Osteocyte (in vitro differentiated cells): ENCODE results near the gene LAMB1. TPM values are rescaled to one million over a fixed set of nuclear protein-coding genes. Genes with fewer than 3 reads are reported as not detected.
A peak's percentile ranks its signal among the peaks of the same experiment; 100 is the strongest.

Source experiments
- DNase-seq: peaks from one replicate; pipeline ENCODE4 v3.0.0; 2021; ENCODE audit warnings: mixed read lengths; ENCODE audit not compliant: unreplicated experiment; ENCODE audit errors: extremely low spot score
- H3K27ac Mint-ChIP-seq: one replicate; pipeline ENCODE4 v1.8.0; 2021; ENCODE audit warnings: mild to moderate bottlenecking, mixed read lengths; ENCODE audit not compliant: unreplicated experiment
- H3K27me3 Mint-ChIP-seq: one replicate; pipeline ENCODE4 v1.8.0; 2021; ENCODE audit warnings: mixed read lengths; ENCODE audit not compliant: unreplicated experiment
- H3K36me3 Mint-ChIP-seq: one replicate; pipeline ENCODE4 v1.8.0; 2021; ENCODE audit warnings: mixed read lengths; ENCODE audit not compliant: unreplicated experiment
- H3K4me1 Mint-ChIP-seq: one replicate; pipeline ENCODE4 v1.8.0; 2021; ENCODE audit warnings: mixed read lengths; ENCODE audit not compliant: unreplicated experiment
- H3K4me3 Mint-ChIP-seq: one replicate; pipeline ENCODE4 v1.8.0; 2021; ENCODE audit warnings: mild to moderate bottlenecking, moderate library complexity, mixed read lengths; ENCODE audit not compliant: unreplicated experiment
- H3K9me3 Mint-ChIP-seq: one replicate; pipeline ENCODE4 v1.8.0; 2021; ENCODE audit warnings: mixed read lengths; ENCODE audit not compliant: unreplicated experiment
- total RNA-seq: library from RNA; stranded (reverse); gene quantifications from 2 replicates; pipeline ENCODE4 v1.2.1, GENCODE V29; 2021
- TF ChIP-seq, protein P1 (sequence below): fragments of 200-600 bp; sonication (generic); IDR thresholded peaks from 2 replicates; pipeline ENCODE4 v1.5.0; 2021; ENCODE audit warnings: antibody characterized with exemption, mild to moderate bottlenecking, moderate library complexity

The LAMB1 gene
- total RNA-seq, 1 donor from 2014 or later, result 1,014 TPM

DNA sequence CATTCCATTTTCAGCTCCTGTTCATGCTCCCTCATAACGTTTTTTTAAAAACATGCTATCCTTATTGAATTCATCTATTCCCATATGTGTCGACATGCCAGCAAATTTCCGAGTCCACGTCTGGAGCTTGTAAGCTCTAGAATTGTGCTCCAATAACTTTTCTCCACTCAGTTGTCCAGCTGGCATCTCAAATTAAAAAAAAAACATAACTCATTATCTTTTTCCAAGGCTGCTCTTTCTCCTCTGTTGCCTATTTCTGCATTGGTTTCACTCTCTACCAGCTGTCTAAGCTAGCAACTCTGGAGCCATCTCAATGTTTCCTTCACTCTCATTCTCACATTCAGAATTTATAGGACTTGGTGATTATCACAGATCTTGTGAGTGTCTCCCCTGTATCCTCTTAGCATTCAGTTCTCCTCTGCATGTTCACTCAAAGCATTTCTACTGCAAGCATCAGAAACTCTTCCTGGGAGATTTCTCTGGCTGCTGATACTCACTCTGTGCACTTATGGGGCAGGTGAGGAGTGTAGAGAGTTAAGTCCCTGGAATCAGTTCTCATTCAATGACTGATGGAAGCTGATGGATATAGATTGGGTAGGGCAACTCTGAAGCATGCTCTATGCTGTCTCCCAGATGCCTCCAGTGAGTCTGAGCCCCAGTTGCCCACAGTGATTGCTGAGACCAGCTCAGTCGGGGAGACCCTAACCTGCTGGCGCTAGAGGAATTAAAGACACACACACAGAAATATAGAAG lies 118.7 kb downstream of the LAMB1 start:
- TF ChIP-seq, protein P1, sequence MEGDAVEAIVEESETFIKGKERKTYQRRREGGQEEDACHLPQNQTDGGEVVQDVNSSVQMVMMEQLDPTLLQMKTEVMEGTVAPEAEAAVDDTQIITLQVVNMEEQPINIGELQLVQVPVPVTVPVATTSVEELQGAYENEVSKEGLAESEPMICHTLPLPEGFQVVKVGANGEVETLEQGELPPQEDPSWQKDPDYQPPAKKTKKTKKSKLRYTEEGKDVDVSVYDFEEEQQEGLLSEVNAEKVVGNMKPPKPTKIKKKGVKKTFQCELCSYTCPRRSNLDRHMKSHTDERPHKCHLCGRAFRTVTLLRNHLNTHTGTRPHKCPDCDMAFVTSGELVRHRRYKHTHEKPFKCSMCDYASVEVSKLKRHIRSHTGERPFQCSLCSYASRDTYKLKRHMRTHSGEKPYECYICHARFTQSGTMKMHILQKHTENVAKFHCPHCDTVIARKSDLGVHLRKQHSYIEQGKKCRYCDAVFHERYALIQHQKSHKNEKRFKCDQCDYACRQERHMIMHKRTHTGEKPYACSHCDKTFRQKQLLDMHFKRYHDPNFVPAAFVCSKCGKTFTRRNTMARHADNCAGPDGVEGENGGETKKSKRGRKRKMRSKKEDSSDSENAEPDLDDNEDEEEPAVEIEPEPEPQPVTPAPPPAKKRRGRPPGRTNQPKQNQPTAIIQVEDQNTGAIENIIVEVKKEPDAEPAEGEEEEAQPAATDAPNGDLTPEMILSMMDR, result no peak
- H3K27me3 Mint-ChIP-seq, result peaks cover 52% of the 10 kb centered on the region
- H3K4me1 Mint-ChIP-seq, result peaks cover under 1% of the 10 kb centered on the region
- no peak for DNase-seq
- H3K36me3 Mint-ChIP-seq, result no peaks in the 10 kb centered on the region
- H3K4me3 Mint-ChIP-seq, result no peak overlapping the region
- H3K9me3 Mint-ChIP-seq, result no peaks in the 10 kb centered on the region
- H3K27ac Mint-ChIP-seq, result no peak overlapping the region

DNA sequence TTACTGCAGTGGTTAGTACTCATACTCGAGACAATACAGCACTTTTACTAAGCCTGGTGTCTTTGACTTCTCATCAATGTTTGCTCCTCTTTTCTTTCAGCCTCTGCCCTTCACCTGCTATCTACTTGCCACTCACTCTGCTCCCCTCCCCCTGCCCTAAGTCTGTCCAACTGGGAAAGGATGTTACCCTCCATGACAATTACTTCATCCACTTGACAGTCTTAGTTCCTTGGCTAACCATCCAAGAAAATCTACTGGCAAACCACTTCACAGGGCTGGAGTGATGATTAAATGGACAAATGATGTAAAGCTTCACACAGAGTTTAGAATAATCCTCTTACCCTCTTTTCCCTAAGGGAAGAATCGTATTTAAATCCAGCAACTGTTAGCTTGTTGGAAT lies 120.2 kb downstream of the LAMB1 start:
- H3K4me3 Mint-ChIP-seq, result no peak overlapping the region
- no peaks in the 10 kb centered on the region for H3K9me3 Mint-ChIP-seq
- DNase-seq, result no peak
- H3K36me3 Mint-ChIP-seq, result no peaks in the 10 kb centered on the region
- H3K4me1 Mint-ChIP-seq, result peaks cover 2% of the 10 kb centered on the region
- TF ChIP-seq, protein P1, result no peak
- peaks cover 58% of the 10 kb centered on the region for H3K27me3 Mint-ChIP-seq
- H3K27ac Mint-ChIP-seq, result no peak overlapping the region

DNA sequence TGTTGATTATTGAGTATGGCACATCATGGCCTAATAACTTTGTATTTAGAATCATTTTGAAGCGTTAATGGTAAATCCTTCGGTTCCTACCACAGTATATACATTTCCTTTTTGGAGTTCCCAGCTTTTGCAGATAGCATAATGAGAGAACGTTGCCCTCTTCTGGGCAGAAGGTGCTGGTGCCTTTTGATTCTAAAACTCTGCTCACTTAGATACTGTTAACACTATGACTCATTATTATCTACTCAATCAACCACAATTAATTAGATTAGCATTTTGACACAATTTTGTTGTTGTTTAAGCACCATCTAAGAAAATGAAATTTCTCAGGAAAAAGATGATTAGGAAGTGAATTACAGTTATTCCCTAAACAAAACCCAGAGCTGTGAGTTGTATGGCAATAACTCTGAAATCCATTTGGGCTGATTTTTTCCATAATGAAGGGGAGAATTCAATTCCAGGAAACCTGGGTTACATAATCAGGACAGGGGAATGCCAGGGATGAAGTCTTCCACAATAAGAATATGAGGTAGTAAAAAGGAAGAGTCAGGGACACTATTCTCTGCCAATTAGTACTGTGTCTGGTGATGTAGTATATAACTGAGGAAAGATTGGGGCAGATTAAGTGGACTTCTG lies 123.4 kb downstream of the LAMB1 start:
- TF ChIP-seq, protein P1, result peak; percentile 83
- Mint-ChIP-seq H3K27me3 (peaks cover 48% of the 10 kb centered on the region), H3K4me1 (peaks cover 2% of the 10 kb centered on the region), H3K9me3 (no peaks in the 10 kb centered on the region), H3K27ac (no peak overlapping the region), H3K36me3 (no peaks in the 10 kb centered on the region), H3K4me3 (no peak overlapping the region)
- no peak for DNase-seq

DNA sequence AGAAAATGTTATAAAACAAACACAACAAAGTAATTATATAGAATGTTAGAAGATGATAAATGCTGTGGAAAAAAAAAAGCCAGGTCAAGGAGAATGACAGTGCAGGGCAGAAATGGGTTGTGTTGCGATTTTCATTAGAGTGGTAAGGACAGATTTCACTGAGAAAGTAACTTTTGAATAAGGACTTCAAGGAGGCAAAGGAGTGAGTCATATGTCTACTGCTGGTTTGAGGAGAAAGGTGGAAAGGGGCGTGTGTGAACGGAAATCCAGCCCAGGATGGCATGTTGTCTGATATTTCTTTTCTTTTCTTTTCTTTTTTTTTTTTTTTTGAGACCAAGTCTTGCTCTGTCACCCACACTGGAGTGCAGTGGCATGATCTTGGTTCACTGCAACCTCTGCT lies 124.3 kb downstream of the LAMB1 start:
- H3K27me3 Mint-ChIP-seq, result peaks cover 41% of the 10 kb centered on the region
- peaks cover 2% of the 10 kb centered on the region for H3K4me1 Mint-ChIP-seq
- no peak for DNase-seq
- no peaks in the 10 kb centered on the region for H3K9me3 Mint-ChIP-seq
- no peak overlapping the region for H3K4me3 Mint-ChIP-seq
- no peak overlapping the region for H3K27ac Mint-ChIP-seq
- H3K36me3 Mint-ChIP-seq, result no peaks in the 10 kb centered on the region
- TF ChIP-seq, protein P1, result no peak

DNA sequence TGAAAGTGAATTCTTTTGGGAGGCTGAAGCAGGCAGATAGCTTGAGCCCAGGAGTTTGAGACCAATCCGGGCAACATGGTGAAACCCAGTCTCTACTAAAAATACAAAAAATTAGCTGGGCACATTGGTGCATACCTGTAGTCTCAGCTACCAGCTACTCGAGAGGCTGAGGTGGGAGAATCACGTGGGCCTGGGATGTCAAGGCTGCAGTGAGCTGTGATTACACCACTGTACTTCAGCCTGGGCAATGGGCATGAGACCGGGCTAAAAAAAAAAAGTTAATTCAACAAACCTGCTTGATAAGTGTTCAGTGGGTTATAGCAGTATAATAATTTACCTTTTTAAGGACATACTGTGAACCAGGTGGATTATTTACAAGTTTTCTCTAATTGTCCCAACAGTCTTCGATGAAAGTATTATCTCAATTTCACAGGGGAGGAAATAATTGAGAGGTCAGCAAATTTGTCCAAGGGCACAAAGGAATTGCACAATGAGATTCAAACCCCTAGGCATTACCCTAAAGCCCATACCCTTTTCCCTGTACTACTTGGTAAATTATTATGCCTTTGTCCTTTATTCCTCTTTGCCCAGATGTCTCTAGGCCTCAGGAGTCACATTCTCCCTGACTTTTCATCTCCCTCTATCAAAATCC lies 125.1 kb downstream of the LAMB1 start:
- Mint-ChIP-seq H3K4me1 (peaks cover 2% of the 10 kb centered on the region), H3K27ac (no peak overlapping the region), H3K36me3 (no peaks in the 10 kb centered on the region), H3K9me3 (no peaks in the 10 kb centered on the region), H3K4me3 (no peak overlapping the region), H3K27me3 (peaks cover 43% of the 10 kb centered on the region)
- TF ChIP-seq, protein P1, result no peak
- DNase-seq, result no peak
